HepG2 (cell line): Measurements from ENCODE around the gene PM20D1. TPM values are rescaled to one million over a fixed set of nuclear protein-coding genes. Genes with fewer than 3 reads are reported as not detected.

ENCODE experiments used
- ATAC-seq: fragments of 200-7000 bp; cut with Tn5 transposase; 3 replicates; pipeline ENCODE4 v1.9.1; 2020; ENCODE audit warnings: mild to moderate bottlenecking, moderate library complexity
- BruUV-seq: library from RNA; stranded (reverse); fragments of 400-500 nt; replicated peaks from 2 replicates; lab custom pipeline; 2021; lab: Mats Ljungman, UMichigan
- CTCF ChIA-PET: fragments of 300-600 bp; formaldehyde crosslinking; extraction: SDS; loops from one replicate; lab custom pipeline; 2021; ENCODE audit warnings: low total read pairs, inconsistent platforms, low intra/inter-chr PET ratio; lab: Yijun Ruan, JAX
- POLR2A ChIA-PET: fragments of 350-600 bp; sonication (Branson Sonifier 250); formaldehyde crosslinking; loops from one replicate; lab custom pipeline; 2020; ENCODE audit warnings: antibody characterized with exemption, inconsistent platforms; lab: Yijun Ruan, JAX
- DNase-seq: peaks from one replicate; pipeline ENCODE4 v3.0.0-alpha.2; 2015; ENCODE audit warnings: low spot score
- FAIRE-seq: peaks from 3 replicates; lab custom pipeline; 2011; peaks lifted over from hg19 to GRCh38; lab: Jason Lieb, UNC
- H2AFZ ChIP-seq: one replicate; pipeline ENCODE4 v1.6.1; 2011; ENCODE audit warnings: low read length, inconsistent platforms
- H3K27ac ChIP-seq: fragments of 300-600 bp; 3 replicates; pipeline ENCODE4 v1.8.0; 2011; ENCODE audit warnings: mixed run types, mild to moderate bottlenecking, mixed read lengths, low read length, inconsistent platforms; ENCODE audit not compliant: insufficient read depth; ENCODE audit errors: extremely low read length
- H3K27me3 ChIP-seq, 2 experiments: fragments of 200-600 bp in 1 of 2; 2 replicates in 1 of 2; 3 replicates in 1 of 2; pipeline versions ENCODE4 v1.6.0 to v1.8.0; 2011; ENCODE audit warnings: low read length in 2 of 2, mild to moderate bottlenecking in 2 of 2, moderate library complexity in 2 of 2, inconsistent platforms in 1 of 2; ENCODE audit not compliant: insufficient read depth in 2 of 2, control insufficient read depth in 1 of 2
- H3K36me3 ChIP-seq, 2 experiments: fragments of 200-600 bp in 1 of 2; replicated peaks in 1 of 2; 2 replicates in 1 of 2; 3 replicates in 1 of 2; pipeline versions ENCODE4 v1.5.1 to v1.8.0; 2011; ENCODE audit warnings: low read length in 2 of 2, inconsistent platforms in 1 of 2; ENCODE audit not compliant: insufficient read depth in 2 of 2, control insufficient read depth in 1 of 2
- H3K4me1 ChIP-seq: 2 replicates; pipeline ENCODE4 v1.5.1; 2012; ENCODE audit warnings: low read length, inconsistent platforms; ENCODE audit not compliant: insufficient read depth
- H3K4me2 ChIP-seq: 2 replicates; pipeline ENCODE4 v1.6.0; 2011; ENCODE audit warnings: low read depth, low read length, inconsistent platforms
- H3K4me3 ChIP-seq, 3 experiments: fragments of 200-600 bp in 1 of 3; sonication (generic), shearing (Covaris generic) in 1 of 3; replicated peaks in 1 of 3; 2 replicates each; pipeline ENCODE4 v1.5.1; 2011 to 2016; ENCODE audit warnings: low read length in 3 of 3, inconsistent platforms in 2 of 3, low read depth in 2 of 3, mild to moderate bottlenecking in 2 of 3, control low read depth in 1 of 3, mixed read lengths in 1 of 3; ENCODE audit not compliant: insufficient read depth in 1 of 3
- H3K79me2 ChIP-seq: one replicate; pipeline ENCODE4 v1.6.1; 2011; ENCODE audit warnings: low read length, inconsistent platforms; ENCODE audit not compliant: insufficient read depth
- H3K9ac ChIP-seq: 2 replicates; pipeline ENCODE4 v1.6.0; 2011; ENCODE audit warnings: mild to moderate bottlenecking, low read depth, low read length, inconsistent platforms; ENCODE audit not compliant: insufficient read depth
- H3K9me3 ChIP-seq: 2 replicates; pipeline ENCODE4 v1.5.1; 2012; ENCODE audit warnings: mild to moderate bottlenecking, low read length
- H4K20me1 ChIP-seq: 2 replicates; pipeline ENCODE4 v1.6.0; 2011; ENCODE audit warnings: inconsistent platforms, mild to moderate bottlenecking, low read length, moderate library complexity; ENCODE audit not compliant: insufficient read depth
- FOXC1 ChIP-seq: sonication (generic); formaldehyde crosslinking; IDR thresholded peaks from 2 replicates; pipeline ENCODE4 v1.8.0; 2022; ENCODE audit warnings: mild to moderate bottlenecking, missing genetic modification reagents, borderline replicate concordance
- MTF2 ChIP-seq: sonication (generic); formaldehyde crosslinking; IDR thresholded peaks from 2 replicates; pipeline ENCODE4 v1.5.0; 2020; ENCODE audit warnings: missing genetic modification reagents, borderline replicate concordance
- ZNF350 ChIP-seq: sonication (generic); formaldehyde crosslinking; IDR thresholded peaks from 2 replicates; pipeline ENCODE4 v1.4.0; 2020; ENCODE audit warnings: mild to moderate bottlenecking, low read depth, missing genetic modification reagents, borderline replicate concordance
- ZNF703 ChIP-seq: sonication (generic); formaldehyde crosslinking; IDR thresholded peaks from 2 replicates; pipeline ENCODE4 v1.5.1; 2020; ENCODE audit warnings: missing genetic modification reagents, mild to moderate bottlenecking, moderate library complexity, borderline replicate concordance
- WGBS: methylation state at CpG from one replicate; pipeline ENCODE4 v1.1.6; 2017; ENCODE audit warnings: low lambda C conversion rate; 5-methylcytosine and 5-hydroxymethylcytosine counted together
- in situ Hi-C: cut with HindIII; loops from 2 replicates; pipeline ENCODE4 v1.10.0; 2017; ENCODE audit warnings: low pct_unique_long_range_greater_than_20kb; ENCODE audit not compliant: extremely low pct_ligation_motif_present
- intact Hi-C: fragments of 100-400 bp; cut with micrococcal nuclease; formaldehyde crosslinking; loops from one replicate; pipeline ENCODE4 v1.10.0; 2022; ENCODE audit not compliant: unreplicated experiment
- polyA plus RNA-seq, 8 experiments: library from polyadenylated mRNA; depleted of rRNA in 3 of 8; stranded (reverse) in 7 of 8; unstranded in 1 of 8; fragments of >200 nt; fragmentation: Illumina TruSeq in 4 of 8; extraction: Trizol in 4 of 8; gene quantifications; 2 replicates each; pipeline versions ENCODE4 v1.2.1 to v1.2.3, GENCODE V29; 2011 to 2016; ENCODE audit warnings: low read depth in 4 of 8, missing spikeins in 1 of 8, mixed read lengths in 1 of 8; ENCODE audit not compliant: insufficient read depth in 1 of 8
- total RNA-seq, 5 experiments: library from RNA; depleted of rRNA; stranded (reverse); fragments of >200 nt; fragmentation: Illumina TruSeq; extraction: Trizol; gene quantifications; 2 replicates each; pipeline ENCODE4 v1.2.3, GENCODE V29; 2016; ENCODE audit warnings: low read depth in 1 of 5
- TF ChIP-seq, protein P1 (sequence below): sonication (generic); formaldehyde crosslinking; IDR thresholded peaks from 2 replicates; pipeline ENCODE4 v1.4.0; 2020; ENCODE audit warnings: missing genetic modification reagents

Gene PM20D1
- total and polyA plus RNA-seq, 2 of the 13 experiments (the other 11 are each of a cell fraction or from before 2014, with no cell fraction given): not detected

DNA sequence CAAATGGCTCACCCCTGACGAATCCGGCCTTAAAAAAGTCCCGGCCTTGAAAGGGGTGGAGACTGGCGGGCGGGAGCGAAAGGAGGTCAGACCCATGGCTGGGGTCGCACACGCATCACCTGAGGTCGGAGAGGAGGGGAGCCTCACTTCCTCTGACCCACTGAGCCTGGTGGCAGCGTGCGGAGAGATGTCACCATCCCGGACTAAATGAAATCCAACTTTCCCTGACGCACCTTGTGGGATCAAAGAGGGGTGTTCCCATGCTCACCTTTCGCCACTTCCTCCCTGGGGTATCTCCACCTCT lies 36.2 kb downstream of the PM20D1 start:
- Histone ChIP-seq H3K79me2 (no peaks in the 10 kb centered on the region), H2AFZ (no peak overlapping the region), H3K4me2 (peak overlapping the region; percentile 92), H4K20me1 (no peaks in the 10 kb centered on the region), H3K9ac (no peak overlapping the region), H3K27me3 (peaks cover 1 to 23% of the 10 kb centered on the region in 2 experiments; a peak in 3 of 5 replicates), H3K36me3 (no peaks in the 10 kb centered on the region), H3K27ac (no peak overlapping the region), H3K4me3 (peak overlapping the region; percentile 59 to 80 (median 76)), H3K9me3 (no peaks in the 10 kb centered on the region), H3K4me1 (peaks cover 22% of the 10 kb centered on the region)
- BruUV-seq: no TSS peak
- no peak for FAIRE-seq
- ChIA-PET POLR2A (no interaction called here), CTCF (no interaction called here)
- ATAC-seq: peak; percentile 8; the same call in 2 of the 3 replicates
- intact Hi-C loops (no loop called here), in situ Hi-C loops (no loop called here)
- 5% methylated on average over 14 of the region's 14 CpGs for WGBS
- TF ChIP-seq MTF2 (CRISPR knock-in tag) (0 out of 2 replicates have a peak, but pooled peaks have one; percentile 65), FOXC1 (CRISPR knock-in tag) (peak; percentile 40; the same call in 1 of the 2 replicates), ZNF350 (0 out of 2 replicates have a peak, but pooled peaks have one; percentile 8), ZNF703 (CRISPR knock-in tag) (no peak)
- TF ChIP-seq, protein P1, sequence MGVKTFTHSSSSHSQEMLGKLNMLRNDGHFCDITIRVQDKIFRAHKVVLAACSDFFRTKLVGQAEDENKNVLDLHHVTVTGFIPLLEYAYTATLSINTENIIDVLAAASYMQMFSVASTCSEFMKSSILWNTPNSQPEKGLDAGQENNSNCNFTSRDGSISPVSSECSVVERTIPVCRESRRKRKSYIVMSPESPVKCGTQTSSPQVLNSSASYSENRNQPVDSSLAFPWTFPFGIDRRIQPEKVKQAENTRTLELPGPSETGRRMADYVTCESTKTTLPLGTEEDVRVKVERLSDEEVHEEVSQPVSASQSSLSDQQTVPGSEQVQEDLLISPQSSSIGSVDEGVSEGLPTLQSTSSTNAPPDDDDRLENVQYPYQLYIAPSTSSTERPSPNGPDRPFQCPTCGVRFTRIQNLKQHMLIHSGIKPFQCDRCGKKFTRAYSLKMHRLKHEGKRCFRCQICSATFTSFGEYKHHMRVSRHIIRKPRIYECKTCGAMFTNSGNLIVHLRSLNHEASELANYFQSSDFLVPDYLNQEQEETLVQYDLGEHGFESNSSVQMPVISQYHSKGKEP: no peak
- no peak for DNase-seq
